ENCODE results near the gene CC2D2A.

- TF ChIP-seq PML (IDR thresholded peaks at IDR 0.05; ENCODE audit: low read length) (no peak), SRF (IDR thresholded peaks at IDR 0.05; ENCODE audit: low read depth in 2 of 2, low read length in 2 of 2) (no peak), CTCF (IDR thresholded peaks at IDR 0.05 in 2 of 3, conservative IDR thresholded peaks at IDR 0.05 in 1 of 3; ENCODE audit: control insufficient read depth in 2 of 3, extremely low read depth in 1 of 3, insufficient read depth in 1 of 3, low read depth in 3 of 3, low read length in 3 of 3) (no peak), SIX5 (IDR thresholded peaks at IDR 0.05; ENCODE audit: low read depth, low read length, severe bottlenecking) (no peak), POLR2AphosphoS5 (IDR thresholded peaks at IDR 0.05; ENCODE audit: low read length) (no peak), BRCA1 (IDR thresholded peaks at IDR 0.05; ENCODE audit: low read depth, low read length) (no peak), CHD2 (IDR thresholded peaks at IDR 0.05; ENCODE audit: borderline replicate concordance, low read depth, low read length) (no peak), NRF1 (conservative IDR thresholded peaks at IDR 0.05; ENCODE audit: low read depth, low read length) (no peak), NR2C2 (IDR thresholded peaks at IDR 0.05; ENCODE audit: borderline replicate concordance, control insufficient read depth, insufficient read length, low read depth) (no peak), CREM (IDR thresholded peaks at IDR 0.05; ENCODE audit: low read depth) (no peak), ZBTB33 (IDR thresholded peaks at IDR 0.05) (no peak), SP1 (IDR thresholded peaks at IDR 0.05; ENCODE audit: low read depth, low read length) (no peak), SPI1 (IDR thresholded peaks at IDR 0.05; ENCODE audit: borderline replicate concordance, insufficient read depth, low read depth, low read length) (no peak), EZH2 (IDR thresholded peaks at IDR 0.05; ENCODE audit: borderline replicate concordance, control insufficient read depth, low read depth, low read length) (no peak)
Observed at GRCh38 chr4:15563871-15564270, 94.2 kb downstream of the CC2D2A start.

Measured in GM12878 (cell line).